IMR-90 (cell line): ENCODE results near the gene KIF1C.

Source experiments
- CEBPB ChIP-seq: IDR thresholded peaks from 2 replicates; pipeline ENCODE4 v1.6.1; 2012; ENCODE audit warnings: low read depth, low read length, improper control_type of control experiment
- TF ChIP-seq, protein P1 (sequence below): conservative IDR thresholded peaks from 2 replicates; pipeline ENCODE4 v1.5.1; 2012; ENCODE audit warnings: mild to moderate bottlenecking, low read depth, low read length, improper control_type of control experiment

DNA sequence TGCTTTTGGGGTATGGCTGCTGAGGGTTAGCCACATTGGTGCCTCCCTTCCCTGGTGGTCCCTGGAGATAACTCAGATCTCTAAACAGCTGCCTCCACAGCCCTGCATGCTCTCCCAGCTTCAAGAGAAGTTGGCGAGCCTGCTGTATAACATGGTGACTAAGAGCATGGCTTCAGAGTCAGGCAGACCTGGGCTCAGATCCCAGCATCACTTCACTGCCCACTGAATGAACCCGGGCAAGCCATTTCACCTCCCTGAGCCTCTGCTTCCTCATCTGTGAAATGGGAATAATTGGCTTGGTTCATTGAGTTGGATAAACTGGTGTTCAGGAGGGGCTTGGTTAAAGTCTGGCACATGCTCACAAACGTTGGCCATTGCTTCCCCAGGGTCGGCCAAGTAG is 16.6 kb downstream of the KIF1C start:
- no peak for TF ChIP-seq CEBPB
- TF ChIP-seq, protein P1, sequence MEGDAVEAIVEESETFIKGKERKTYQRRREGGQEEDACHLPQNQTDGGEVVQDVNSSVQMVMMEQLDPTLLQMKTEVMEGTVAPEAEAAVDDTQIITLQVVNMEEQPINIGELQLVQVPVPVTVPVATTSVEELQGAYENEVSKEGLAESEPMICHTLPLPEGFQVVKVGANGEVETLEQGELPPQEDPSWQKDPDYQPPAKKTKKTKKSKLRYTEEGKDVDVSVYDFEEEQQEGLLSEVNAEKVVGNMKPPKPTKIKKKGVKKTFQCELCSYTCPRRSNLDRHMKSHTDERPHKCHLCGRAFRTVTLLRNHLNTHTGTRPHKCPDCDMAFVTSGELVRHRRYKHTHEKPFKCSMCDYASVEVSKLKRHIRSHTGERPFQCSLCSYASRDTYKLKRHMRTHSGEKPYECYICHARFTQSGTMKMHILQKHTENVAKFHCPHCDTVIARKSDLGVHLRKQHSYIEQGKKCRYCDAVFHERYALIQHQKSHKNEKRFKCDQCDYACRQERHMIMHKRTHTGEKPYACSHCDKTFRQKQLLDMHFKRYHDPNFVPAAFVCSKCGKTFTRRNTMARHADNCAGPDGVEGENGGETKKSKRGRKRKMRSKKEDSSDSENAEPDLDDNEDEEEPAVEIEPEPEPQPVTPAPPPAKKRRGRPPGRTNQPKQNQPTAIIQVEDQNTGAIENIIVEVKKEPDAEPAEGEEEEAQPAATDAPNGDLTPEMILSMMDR, result no peak
